Hematopoietic multipotent progenitor cell treated with erythropoietin and hydrocortisone succinate and interleukin-3 and kit ligand, for 4 days (in vitro differentiated cells): ENCODE results near the gene ACYP1.
"Not testable (repeated sequence)": the region's sequence is repeated elsewhere in the genome, so short reads cannot be mapped to it uniquely, and the experiment has no call there.

Experiments used
- DNase-seq: peaks from one replicate; pipeline ENCODE4 v3.0.0-alpha.2; 2015

ACYP1 gene

GRCh38 chr14:75068294-75069120 is 4.7 kb upstream of the ACYP1 start:
- peak; percentile 19 for DNase-seq

GRCh38 chr14:75067765-75068164 is 3.9 kb upstream of the ACYP1 start:
- not testable (repeated sequence) for DNase-seq

GRCh38 chr14:75067212-75067611 is 3.4 kb upstream of the ACYP1 start:
- DNase-seq = no peak

GRCh38 chr14:75066691-75067090 is 2.9 kb upstream of the ACYP1 start:
- no peak for DNase-seq

- DNase-seq = no peak
These were observed 362 bp upstream of the ACYP1 start for GRCh38 chr14:75064205-75064567.

- DNase-seq = no peak
These were observed 811 bp downstream of the ACYP1 start for GRCh38 chr14:75063013-75063412.

GRCh38 chr14:75060420-75060819 is 3.4 kb downstream of the ACYP1 start:
- no peak for DNase-seq

GRCh38 chr14:75059642-75060041 is 4.2 kb downstream of the ACYP1 start:
- DNase-seq = no peak

GRCh38 chr14:75054421-75054820 is 9.4 kb downstream of the ACYP1 start:
- DNase-seq = no peak

- DNase-seq = no peak
These were observed 10.2 kb downstream of the ACYP1 start for GRCh38 chr14:75053396-75054291.

GRCh38 chr14:75051556-75051899 is 12.3 kb downstream of the ACYP1 start:
- no peak for DNase-seq

GRCh38 chr14:75050852-75051555 is 12.8 kb downstream of the ACYP1 start, which contains the start of gene MLH3:
TSS of gene MLH3 (minus strand) at chr14:75051467. CDS start at chr14:75049655, 1,812 bp downstream.
- peak; percentile 89 for DNase-seq

GRCh38 chr14:75049731-75050201 is 14.1 kb downstream of the ACYP1 start:
- peak; percentile 36 for DNase-seq

GRCh38 chr14:75049136-75049535 is 14.7 kb downstream of the ACYP1 start:
- no peak for DNase-seq

- no peak for DNase-seq
These were observed 15.7 kb downstream of the ACYP1 start for GRCh38 chr14:75048101-75048500.

GRCh38 chr14:75047506-75047905 is 16.3 kb downstream of the ACYP1 start:
- no peak for DNase-seq

- no peak for DNase-seq
These were observed 16.9 kb downstream of the ACYP1 start for GRCh38 chr14:75046899-75047298.

- no peak for DNase-seq
These were observed 17.5 kb downstream of the ACYP1 start for GRCh38 chr14:75046275-75046674.

- peak; percentile 56 for DNase-seq
These were observed 19.1 kb downstream of the ACYP1 start for GRCh38 chr14:75044752-75045151.

GRCh38 chr14:75044322-75044721 is 19.5 kb downstream of the ACYP1 start:
- peak; percentile 52 for DNase-seq

- DNase-seq = no peak
These were observed 21.8 kb downstream of the ACYP1 start for GRCh38 chr14:75042035-75042434.

GRCh38 chr14:75041613-75042012 is 22.2 kb downstream of the ACYP1 start:
- DNase-seq = no peak

- no peak for DNase-seq
These were observed 22.9 kb downstream of the ACYP1 start for GRCh38 chr14:75040959-75041358.
